ENCODE data around the gene SHMT2.

- no peak for TF ChIP-seq CTCF (IDR thresholded peaks at IDR 0.05; ENCODE audit: insufficient read depth, low read depth, low read length)
- no peak for TF ChIP-seq EZH2 (IDR thresholded peaks at IDR 0.05; ENCODE audit: insufficient read depth, low read length)
Measured at GRCh38 chr12:57208631-57209282, 20.8 kb upstream of the SHMT2 start.
